Motor neuron (in vitro differentiated cells): ENCODE measurements around the gene SP2. TPM values are rescaled to one million over a fixed set of nuclear protein-coding genes. Genes with fewer than 3 reads are reported as not detected.
"Not testable (repeated sequence)": the region's sequence is repeated elsewhere in the genome, so short reads cannot be mapped to it uniquely, and the experiment has no call there.

Source experiments
- ATAC-seq, 8 experiments: fragments of 200-7000 bp; cut with Tn5 transposase; replicated peaks in 6 of 8; 2 replicates each; pipeline ENCODE4 v1.8.0; 2021; ENCODE audit warnings: mild to moderate bottlenecking in 8 of 8, moderate library complexity in 8 of 8
- H3K27ac ChIP-seq, 2 donors: fragments of 250-450 bp; sonication (Bioruptor Pico); 2 replicates each; pipeline ENCODE4 v1.9.0; 2021; ENCODE audit warnings: antibody characterized with exemption in 2 of 2, mild to moderate bottlenecking in 2 of 2, moderate library complexity in 1 of 2
- H3K4me1 ChIP-seq, 2 donors: fragments of 250-450 bp; sonication (Bioruptor Pico); replicated peaks in 1 of 2; 2 replicates each; pipeline ENCODE4 v1.6.1; 2021; ENCODE audit warnings: antibody characterized with exemption in 2 of 2, mild to moderate bottlenecking in 2 of 2, moderate library complexity in 1 of 2
- H3K4me3 ChIP-seq, 5 donors: fragments of 250-450 bp; sonication (Bioruptor Pico); 2 replicates each; pipeline ENCODE4 v1.9.0; 2021; ENCODE audit warnings: antibody characterized with exemption in 5 of 5, mild to moderate bottlenecking in 5 of 5, moderate library complexity in 4 of 5
- WGBS, 10 experiments: fragments of 450-650 bp; shearing (Covaris generic); methylation state at CpG; one replicate each; pipeline ENCODE4 v1.0.0; 2022; 5-methylcytosine and 5-hydroxymethylcytosine counted together
- in situ Hi-C, 9 experiments: fragments of 400-800 bp; cut with MboI; loops; one replicate each; pipeline ENCODE4 v1.15.0; 2021; ENCODE audit warnings: low sequenced_read_pairs in 9 of 9, low pct_unique_long_range_greater_than_20kb in 2 of 9; ENCODE audit not compliant: unreplicated experiment in 9 of 9
- total RNA-seq, 8 experiments: library from RNA; unstranded; fragments of 300-600 nt; gene quantifications; 2 replicates each; pipeline versions ENCODE4 v1.2.3 to v1.2.4, GENCODE V29; 2022

Gene SP2
- total RNA-seq, 8 experiments from 2014 or later = 1.4 to 6.9 (median 4.4) TPM

DNA sequence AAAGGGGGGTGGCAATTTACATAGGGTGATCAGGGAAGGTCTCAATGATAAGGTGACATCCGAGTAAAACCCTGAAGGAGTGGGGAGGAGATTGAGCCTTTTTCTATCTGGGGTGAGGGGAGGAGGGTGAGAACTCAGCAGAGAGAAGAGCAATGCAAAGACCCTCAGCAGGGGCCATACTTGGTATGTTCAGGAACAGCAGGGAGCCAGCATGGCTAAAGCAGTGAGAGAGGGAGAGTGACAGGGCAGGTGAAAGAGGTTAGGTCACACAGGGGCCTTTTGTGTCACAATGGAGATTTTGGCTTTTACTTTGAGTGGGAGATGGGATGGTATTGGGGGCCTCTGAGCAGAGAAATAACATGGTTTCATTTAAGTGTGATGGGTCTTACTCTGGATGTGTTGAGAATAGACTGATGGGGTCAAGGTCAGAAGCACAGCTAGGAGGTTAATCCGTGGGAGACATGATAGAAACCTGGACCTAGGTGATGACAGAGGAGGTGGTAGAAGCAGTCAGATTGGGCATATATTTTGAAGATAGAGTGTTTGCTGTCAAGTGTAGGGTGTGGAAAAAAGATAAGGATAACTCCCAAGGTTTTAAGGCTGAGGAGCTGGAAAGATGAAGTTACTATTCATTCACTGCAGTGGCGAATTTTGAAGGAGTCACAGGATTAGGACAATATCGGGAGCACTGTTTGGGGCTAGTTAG lies 6.2 kb downstream of the SP2 start:
- Histone ChIP-seq H3K4me3 (no peak overlapping the region), H3K27ac (no peak overlapping the region), H3K4me1 (peaks cover 3 to 4% of the 10 kb centered on the region in 2 donors)
- no peak for ATAC-seq
- in situ Hi-C loops = no loop called here
- WGBS, 10 experiments = 17 to 100% (median 27%) methylated on average over 1 to 4 of the region's 4 CpGs; no CpG with 5 or more reads in 3 of the 10 experiments

DNA sequence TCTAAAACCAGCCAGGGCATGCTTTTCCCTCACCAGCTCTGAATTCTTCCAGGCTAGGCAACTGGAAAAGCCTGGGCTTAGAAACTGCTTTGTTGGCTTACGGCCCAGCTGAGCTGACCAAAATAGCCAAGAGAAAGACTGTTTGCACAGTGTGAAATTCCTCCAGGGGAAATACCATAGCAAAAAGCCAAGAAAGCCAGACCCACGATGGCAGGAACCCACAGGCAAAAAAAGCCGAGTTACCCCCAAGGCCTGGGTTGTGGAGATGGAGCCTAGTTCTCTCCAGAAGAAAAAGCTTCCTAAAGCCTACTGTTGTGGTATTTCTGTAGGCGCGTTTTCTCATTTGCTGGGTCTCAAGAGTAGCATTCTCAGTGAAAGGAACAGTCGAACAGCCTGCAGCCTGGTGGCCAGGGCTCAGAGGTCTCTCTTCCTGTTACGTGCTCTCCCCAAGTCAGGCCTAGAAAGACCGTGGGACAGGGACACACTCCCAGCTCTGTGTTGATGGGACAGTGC lies 9.2 kb downstream of the SP2 start:
- in situ Hi-C loops = no loop called here
- Histone ChIP-seq H3K4me1 (no peaks in the 10 kb centered on the region), H3K4me3 (no peak overlapping the region), H3K27ac (no peak overlapping the region)
- ATAC-seq = peak in 6 of 8 experiments; percentile 47 to 90 (median 67)
- WGBS, 10 experiments = 0 to 100% (median 62%) methylated on average over 1 to 6 of the region's 8 CpGs

DNA sequence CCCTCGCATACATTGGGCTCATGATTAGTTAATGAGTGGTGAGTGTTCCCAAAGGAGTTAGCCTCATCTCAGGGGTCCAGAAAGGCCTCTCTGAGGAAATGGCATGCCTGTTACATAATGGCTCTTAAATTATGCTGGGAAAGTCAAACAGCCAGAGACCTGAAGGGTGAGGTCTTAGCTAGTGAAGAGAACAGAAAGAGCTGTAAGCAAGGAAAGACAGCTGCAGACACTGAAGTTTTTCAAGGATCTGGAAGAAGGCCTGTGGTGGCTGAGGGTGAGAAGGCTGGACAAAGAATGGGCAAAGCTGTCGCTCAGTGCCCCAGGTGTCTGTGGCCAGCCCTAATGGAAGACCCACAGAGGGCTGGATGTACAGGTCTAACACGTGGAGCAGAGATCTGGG lies 10.4 kb downstream of the SP2 start:
- Histone ChIP-seq H3K4me1 (no peaks in the 10 kb centered on the region), H3K27ac (no peak overlapping the region), H3K4me3 (no peak overlapping the region)
- ATAC-seq = no peak
- 76 to 100% (median 89%) methylated on average over 1 to 2 of the region's 3 CpGs; no CpG with 5 or more reads in 4 of the 10 experiments for WGBS, 10 experiments
- in situ Hi-C loops = no loop called here

DNA sequence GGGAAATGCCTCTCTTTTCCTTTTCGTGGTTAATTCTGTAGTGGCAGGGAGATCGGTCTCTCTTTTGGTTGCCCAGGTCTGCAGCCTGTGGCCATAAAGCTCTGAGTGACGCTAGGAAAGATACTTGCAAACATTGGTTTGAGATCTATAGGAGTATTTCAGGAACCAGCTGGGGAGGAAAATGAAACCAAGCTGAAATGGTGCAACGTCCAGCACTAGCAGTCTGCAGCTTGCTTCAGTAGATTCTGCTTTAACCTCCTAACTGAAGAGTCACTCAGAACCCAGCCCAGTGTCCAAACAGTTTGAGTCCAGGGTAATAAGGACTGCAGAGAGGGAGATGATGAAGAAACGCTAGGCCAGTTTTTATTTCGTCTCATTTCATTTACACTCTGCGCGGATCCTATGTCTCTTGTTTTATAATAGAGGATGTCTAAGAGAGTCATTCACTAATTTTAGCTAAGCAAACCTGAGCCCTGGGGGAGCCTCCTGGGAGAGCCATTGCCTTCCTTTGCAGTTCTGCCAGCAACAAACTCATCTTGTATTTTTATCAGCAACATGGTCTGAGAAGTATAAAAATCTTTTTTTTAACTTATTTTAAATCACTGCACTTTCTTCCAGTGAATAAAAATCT lies 12.0 kb downstream of the SP2 start:
- Histone ChIP-seq H3K4me1 (no peaks in the 10 kb centered on the region), H3K27ac (no peak overlapping the region), H3K4me3 (no peak overlapping the region)
- in situ Hi-C loops = no loop called here
- 78 to 98% (median 93%) methylated on average over 2 to 8 of the region's 8 CpGs; no CpG with 5 or more reads in 1 of the 10 experiments for WGBS, 10 experiments
- ATAC-seq = no peak

DNA sequence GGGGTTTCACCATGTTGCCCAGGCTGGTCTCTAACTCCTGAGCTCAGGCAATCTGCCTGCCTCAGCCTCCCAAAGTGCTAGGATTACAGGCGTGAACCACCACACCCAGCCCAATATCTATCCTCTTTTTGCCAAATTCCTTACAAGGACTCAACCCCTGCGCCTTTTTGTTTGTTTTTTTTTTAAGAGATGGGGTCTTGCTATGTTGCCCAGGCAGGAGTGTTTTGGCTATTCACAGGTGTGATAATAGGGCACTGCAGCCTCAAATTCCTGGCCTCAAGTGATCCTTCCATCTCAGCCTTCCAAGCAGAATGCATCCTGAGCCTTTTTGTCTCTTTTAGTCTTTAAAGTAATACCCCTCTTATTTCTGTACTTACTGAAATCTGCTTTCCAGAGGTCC lies 17.0 kb downstream of the SP2 start:
- Histone ChIP-seq H3K4me3 (no peak overlapping the region), H3K4me1 (no peaks in the 10 kb centered on the region), H3K27ac (no peak overlapping the region)
- in situ Hi-C loops = no loop called here
- 80 to 100% (median 94%) methylated on average over 1 to 2 of the region's 2 CpGs; no CpG with 5 or more reads in 2 of the 10 experiments for WGBS, 10 experiments
- no peak for ATAC-seq

DNA sequence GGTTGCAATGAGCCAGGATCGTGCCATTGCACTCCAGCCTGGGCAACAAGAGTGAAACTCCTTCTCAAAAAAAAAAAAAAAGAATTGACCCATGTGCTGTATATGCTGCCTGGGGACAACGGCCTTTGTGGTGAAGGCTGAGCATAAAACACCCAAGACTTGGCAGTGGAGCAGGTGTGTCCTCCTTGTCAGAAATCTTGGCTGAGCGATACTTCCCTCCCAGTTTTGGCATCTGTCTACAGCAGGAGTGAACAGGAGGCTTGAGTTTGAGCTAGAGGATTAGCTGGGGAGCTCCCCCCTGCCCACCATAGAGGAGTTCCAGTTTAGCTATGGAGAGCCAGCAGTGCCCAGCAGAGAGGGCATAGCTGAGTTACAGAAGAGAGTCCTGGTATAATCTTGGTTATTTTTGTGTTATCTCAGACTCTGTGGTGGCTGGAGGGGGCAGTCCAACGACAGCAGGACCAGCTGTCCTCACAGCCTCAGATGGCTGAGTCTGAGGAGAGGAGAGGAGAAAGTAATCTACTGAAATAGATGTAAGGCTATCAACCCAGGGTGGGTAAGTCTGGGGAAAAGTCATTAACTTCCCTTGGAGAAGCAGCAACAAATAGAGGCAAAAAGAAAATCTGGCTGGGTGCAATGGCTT lies 18.4 kb downstream of the SP2 start:
- in situ Hi-C loops = no loop called here
- no peak overlapping the region for H3K27ac ChIP-seq
- H3K4me3 ChIP-seq = no peak overlapping the region
- WGBS, 10 experiments = 17 to 100% (median 76%) methylated on average over 1 to 2 of the region's 4 CpGs; no CpG with 5 or more reads in 4 of the 10 experiments
- H3K4me1 ChIP-seq = no peaks in the 10 kb centered on the region
- ATAC-seq = no peak

DNA sequence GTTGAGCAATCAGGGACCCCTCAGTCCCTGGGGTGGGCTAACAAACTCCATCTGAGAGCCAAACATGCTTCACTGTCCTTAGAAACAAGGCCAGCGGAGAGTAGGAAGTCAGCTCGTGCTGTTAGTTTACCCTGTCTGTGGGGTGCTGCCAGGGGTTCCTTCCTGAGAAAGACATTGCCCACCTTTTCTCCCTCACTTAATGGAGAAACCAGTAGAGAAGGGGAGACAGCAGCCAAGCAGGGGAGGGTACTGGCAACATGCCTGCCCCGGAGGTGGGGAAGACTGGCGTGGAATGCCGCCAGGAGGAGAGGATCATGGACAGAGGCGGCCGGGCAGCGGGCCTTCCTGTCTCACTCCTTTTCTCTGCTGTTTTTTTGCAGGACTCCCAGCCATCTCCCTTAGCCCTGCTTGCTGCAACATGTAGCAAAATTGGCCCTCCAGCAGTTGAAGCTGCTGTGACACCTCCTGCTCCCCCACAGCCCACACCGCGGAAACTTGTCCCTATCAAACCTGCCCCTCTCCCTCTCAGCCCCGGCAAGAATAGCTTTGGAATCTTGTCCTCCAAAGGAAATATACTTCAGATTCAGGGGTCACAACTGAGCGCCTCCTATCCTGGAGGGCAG lies 19.9 kb downstream of the SP2 start:
- Histone ChIP-seq H3K4me3 (no peak overlapping the region), H3K27ac (no peak overlapping the region), H3K4me1 (no peaks in the 10 kb centered on the region)
- WGBS, 10 experiments = 76 to 100% (median 95%) methylated on average over 1 to 10 of the region's 12 CpGs; no CpG with 5 or more reads in 2 of the 10 experiments
- no peak for ATAC-seq
- in situ Hi-C loops = no loop called here

DNA sequence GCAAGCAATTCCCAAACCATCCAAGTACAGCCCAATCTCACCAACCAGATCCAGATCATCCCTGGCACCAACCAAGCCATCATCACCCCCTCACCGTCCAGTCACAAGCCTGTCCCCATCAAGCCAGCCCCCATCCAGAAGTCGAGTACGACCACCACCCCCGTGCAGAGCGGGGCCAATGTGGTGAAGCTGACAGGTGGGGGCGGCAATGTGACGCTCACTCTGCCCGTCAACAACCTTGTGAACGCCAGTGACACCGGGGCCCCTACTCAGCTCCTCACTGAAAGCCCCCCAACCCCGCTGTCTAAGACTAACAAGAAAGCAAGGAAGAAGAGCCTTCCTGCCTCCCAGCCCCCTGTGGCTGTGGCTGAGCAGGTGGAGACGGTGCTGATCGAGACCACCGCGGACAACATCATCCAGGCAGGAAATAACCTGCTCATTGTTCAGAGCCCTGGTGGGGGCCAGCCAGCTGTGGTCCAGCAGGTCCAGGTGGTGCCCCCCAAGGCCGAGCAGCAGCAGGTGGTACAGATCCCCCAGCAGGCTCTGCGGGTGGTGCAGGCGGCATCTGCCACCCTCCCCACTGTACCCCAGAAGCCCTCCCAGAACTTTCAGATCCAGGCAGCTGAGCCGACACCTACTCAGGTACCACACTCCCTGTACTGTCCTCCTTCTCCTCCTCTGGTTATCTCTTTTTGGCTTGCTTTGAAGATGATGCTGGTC lies 20.6 kb downstream of the SP2 start:
- 80 to 100% (median 100%) methylated on average over 1 to 2 of the region's 19 CpGs; no CpG with 5 or more reads in 4 of the 10 experiments for WGBS, 10 experiments
- in situ Hi-C loops = no loop called here
- no peak overlapping the region for H3K4me3 ChIP-seq
- H3K4me1 ChIP-seq = no peaks in the 10 kb centered on the region
- no peak overlapping the region for H3K27ac ChIP-seq
- peak in 1 of 8 experiments; percentile 7 for ATAC-seq

DNA sequence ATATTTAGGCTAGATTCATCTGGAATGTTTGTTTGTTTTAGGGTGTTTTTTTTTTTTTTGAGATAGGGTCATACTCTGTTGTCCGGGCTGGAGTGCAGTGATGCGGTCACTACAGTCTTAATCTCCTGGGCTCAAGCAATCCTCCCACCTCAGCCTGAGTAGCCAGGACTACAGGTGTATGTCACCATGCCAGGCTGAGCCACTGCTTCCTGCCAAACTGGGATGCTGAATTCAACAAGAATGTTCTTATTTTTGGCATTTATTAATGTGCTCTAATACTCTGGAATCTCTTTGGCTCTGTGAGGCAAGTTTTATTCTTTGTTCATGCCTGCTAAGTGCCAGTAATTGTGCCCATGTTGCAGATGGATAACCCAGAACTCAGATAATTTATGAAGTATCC lies 21.5 kb downstream of the SP2 start:
- no peak overlapping the region for H3K27ac ChIP-seq

DNA sequence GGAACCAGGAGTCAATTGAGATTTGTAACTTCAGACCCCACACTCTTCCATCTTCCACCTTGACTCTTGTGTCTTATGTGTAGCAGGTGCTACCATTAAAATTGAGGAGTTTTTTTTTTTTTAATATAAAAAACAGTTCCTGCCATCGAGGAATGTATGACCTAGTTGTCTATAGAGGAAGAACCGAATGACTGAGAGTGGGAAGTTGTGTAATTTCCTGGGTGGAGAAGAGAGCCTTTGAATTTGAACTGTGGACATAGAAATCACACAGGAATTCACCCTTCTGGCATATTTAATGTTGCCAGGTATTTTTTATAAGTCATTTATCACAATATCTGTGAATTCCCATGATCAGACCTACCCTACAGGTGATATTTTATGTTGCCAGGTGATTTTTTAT lies 22.0 kb downstream of the SP2 start:
- in situ Hi-C loops = no loop called here
- Histone ChIP-seq H3K4me3 (no peak overlapping the region), H3K27ac (no peak overlapping the region), H3K4me1 (no peaks in the 10 kb centered on the region)
- no peak for ATAC-seq
- 60 to 100% (median 80%) methylated on average over 1 to 2 of the region's 2 CpGs; no CpG with 5 or more reads in 1 of the 10 experiments for WGBS, 10 experiments

More for the DNA sequence above, 21.5 kb downstream of the SP2 start:
- H3K4me1 ChIP-seq = no peaks in the 10 kb centered on the region
- WGBS, 10 experiments = 67 to 100% (median 90%) methylated on average over 1 to 2 of the region's 2 CpGs; no CpG with 5 or more reads in 3 of the 10 experiments
- H3K4me3 ChIP-seq = no peak overlapping the region
- no peak for ATAC-seq
- in situ Hi-C loops = no loop called here

DNA sequence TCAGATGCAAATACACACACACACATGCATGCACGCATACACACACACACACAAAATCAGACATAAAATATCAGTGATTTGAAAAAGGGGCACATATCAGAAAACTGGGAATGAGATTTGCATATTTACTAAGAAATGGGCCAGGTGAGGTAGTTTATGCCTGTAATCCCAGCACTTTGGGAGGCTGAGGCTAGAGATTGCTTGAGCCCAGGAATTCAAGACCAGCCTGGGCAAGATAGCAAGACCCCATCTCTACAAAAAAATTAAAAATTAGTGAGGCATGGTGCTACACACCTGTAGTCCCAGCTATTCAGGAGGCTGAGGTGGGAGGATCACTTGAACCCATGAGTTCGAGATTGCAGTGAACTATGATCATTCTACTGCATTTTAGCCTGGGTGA lies 23.0 kb downstream of the SP2 start:
- ATAC-seq = no peak
- H3K4me3 ChIP-seq = no peak overlapping the region
- in situ Hi-C loops = no loop called here
- H3K27ac ChIP-seq = no peak overlapping the region
- H3K4me1 ChIP-seq = no peaks in the 10 kb centered on the region
- 40 to 100% (median 100%) methylated on average over 1 to 2 of the region's 2 CpGs; no CpG with 5 or more reads in 4 of the 10 experiments for WGBS, 10 experiments

DNA sequence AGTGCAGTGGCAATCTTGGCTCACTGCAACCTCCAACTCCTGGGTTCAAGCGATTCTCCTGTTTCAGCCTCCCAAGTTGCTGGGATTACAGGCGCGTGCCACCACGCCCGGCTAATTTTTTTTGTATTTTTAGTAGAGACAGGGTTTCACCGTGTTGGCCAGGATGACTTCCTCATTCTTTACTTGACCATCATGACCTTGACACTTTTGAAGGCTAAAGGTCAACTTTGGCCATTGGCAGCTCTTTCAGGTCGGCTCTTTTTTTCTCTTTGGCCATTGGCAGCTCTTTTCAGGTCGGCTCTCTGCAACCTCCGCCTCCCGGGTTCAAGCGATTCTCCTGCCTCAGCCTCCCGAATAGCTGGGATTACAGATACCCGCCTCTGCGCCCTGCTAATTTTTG lies 23.9 kb downstream of the SP2 start:
- H3K4me3 ChIP-seq, H3K27ac ChIP-seq, ATAC-seq, H3K4me1 ChIP-seq, in situ Hi-C loops: not testable (repeated sequence)
- 89 to 100% (median 97%) methylated on average over 3 to 14 of the region's 14 CpGs; no CpG with 5 or more reads in 1 of the 10 experiments for WGBS, 10 experiments
